SK-N-MC (cell line): Measurements from ENCODE around the gene ROCK2.

Experiments
- EZH2 ChIP-seq: fragments of 200-600 bp; sonication (generic); IDR thresholded peaks from one replicate; pipeline ENCODE4 v1.6.1; 2017; ENCODE audit warnings: antibody characterized with exemption
- FOXP2 ChIP-seq: optimal IDR thresholded peaks from 2 replicates; pipeline ENCODE3; 2011; ENCODE audit warnings: mild to moderate bottlenecking, moderate library complexity; ENCODE audit not compliant: insufficient read depth; ENCODE audit errors: extremely low read length, control extremely low read depth
- POLR2AphosphoS5 ChIP-seq: IDR thresholded peaks from 2 replicates; pipeline ENCODE4 v1.6.1; 2012; ENCODE audit warnings: mild to moderate bottlenecking, low read depth, low read length, borderline replicate concordance

GRCh38 chr2:11387100-11387390 is 42.6 kb upstream of the ROCK2 start:
- TF ChIP-seq EZH2 = no peak
- TF ChIP-seq POLR2AphosphoS5 = no peak
- TF ChIP-seq FOXP2 = no peak
